ENCODE results near the gene DPM1. TPM values are rescaled to one million over a fixed set of nuclear protein-coding genes. Genes with fewer than 3 reads are reported as not detected.

Gene DPM1
- 81.1 and 115 TPM in 2 replicates for total RNA-seq

GRCh38 chr20:50957798-50958614, at the start of gene DPM1:
TSS of gene DPM1 (minus strand) at chr20:50958532. CDS start at chr20:50958523, 9 bp downstream.

GRCh38 chr20:50958615-50959542, 547 bp upstream of the DPM1 start, which contains the start of gene MOCS3:
TSS of gene MOCS3 (plus strand) at chr20:50958818. CDS start at chr20:50958843, 25 bp downstream.

GRCh38 chr20:50931306-50932015, 26.9 kb downstream of the DPM1 start, which contains the start of gene ADNP:
TSS of gene ADNP (minus strand) at chr20:50931437. CDS start at chr20:50903996, 27,441 bp downstream.

Other genes starting within 250 kb of the DPM1 start
- 2.3 and 3.5 TPM in 2 replicates for gene PARD6B, start 227.0 kb downstream of the DPM1 start, total RNA-seq
- gene BCAS4, start 163.5 kb downstream of the DPM1 start, total RNA-seq: 14.2 and 17.9 TPM in 2 replicates
- gene ADNP, start 27.1 kb downstream of the DPM1 start, total RNA-seq: 35.7 and 36.1 TPM in 2 replicates
- 11.0 and 13.4 TPM in 2 replicates for gene MOCS3, start 286 bp upstream of the DPM1 start, total RNA-seq
- gene KCNG1, start 64.6 kb upstream of the DPM1 start, total RNA-seq: 78.0 and 103 TPM in 2 replicates